DOHH2 (cell line): ENCODE results near the gene ZNF862.

Experiments
- CTCF ChIP-seq: fragments of 200-600 bp; sonication (generic); IDR thresholded peaks from one replicate; pipeline ENCODE4 v1.5.1; 2014; ENCODE audit warnings: antibody characterized with exemption, mild to moderate bottlenecking, low read depth, low read length; ENCODE audit not compliant: poor library complexity, severe bottlenecking
- EZH2phosphoT487 ChIP-seq: fragments of 200-600 bp; sonication (generic); IDR thresholded peaks from 2 replicates; pipeline ENCODE4 v1.6.1; 2017; ENCODE audit warnings: borderline replicate concordance, mild to moderate bottlenecking, antibody characterized with exemption, low read length, moderate library complexity, mixed read lengths

- TF ChIP-seq CTCF = no peak
- TF ChIP-seq EZH2phosphoT487 = no peak
These were observed 29.9 kb upstream of the ZNF862 start for GRCh38 chr7:149808311-149808710.
